ENCODE results near the gene PEAK1. TPM values are rescaled to one million over a fixed set of nuclear protein-coding genes. Genes with fewer than 3 reads are reported as not detected.
"Not testable (repeated sequence)": the region's sequence is repeated elsewhere in the genome, so short reads cannot be mapped to it uniquely, and the experiment has no call there.

The PEAK1 gene
- total RNA-seq, 1 donor from 2014 or later: 59.6 TPM

GRCh38 chr15:77311020-77311419, 108.9 kb downstream of the PEAK1 start:
- no peak for DNase-seq (ENCODE audit: low read depth in 2 of 2)

GRCh38 chr15:77309392-77309791, 110.5 kb downstream of the PEAK1 start:
- DNase-seq (ENCODE audit: low read depth in 2 of 2): no peak

GRCh38 chr15:77305953-77306352, 114.0 kb downstream of the PEAK1 start:
- DNase-seq (ENCODE audit: low read depth in 2 of 2): no peak

GRCh38 chr15:77296773-77297337, 123.0 kb downstream of the PEAK1 start:
- DNase-seq (ENCODE audit: low read depth in 2 of 2): no peak

- no peak for DNase-seq (ENCODE audit: low read depth in 2 of 2)
These were observed 124.5 kb downstream of the PEAK1 start for GRCh38 chr15:77295446-77295845.

GRCh38 chr15:77292969-77293558, 126.8 kb downstream of the PEAK1 start:
- no peak for DNase-seq (ENCODE audit: low read depth in 2 of 2)

GRCh38 chr15:77291107-77291506, 128.8 kb downstream of the PEAK1 start:
- no peak for DNase-seq (ENCODE audit: low read depth in 2 of 2)

GRCh38 chr15:77287385-77287784, 132.5 kb downstream of the PEAK1 start:
- DNase-seq (ENCODE audit: low read depth in 2 of 2): no peak

- DNase-seq (ENCODE audit: low read depth in 2 of 2): no peak
These were observed 134.6 kb downstream of the PEAK1 start for GRCh38 chr15:77285057-77285997.

- peak in 1 of 2 donors; percentile 50 for DNase-seq (ENCODE audit: low read depth in 2 of 2)
These were observed 137.6 kb downstream of the PEAK1 start for GRCh38 chr15:77282333-77282732.

- DNase-seq (ENCODE audit: low read depth in 2 of 2): no peak
These were observed 143.0 kb downstream of the PEAK1 start for GRCh38 chr15:77276943-77277342.

GRCh38 chr15:77276096-77276495, 143.8 kb downstream of the PEAK1 start:
- no peak for DNase-seq (ENCODE audit: low read depth in 2 of 2)

- not testable (repeated sequence) for DNase-seq (ENCODE audit: low read depth in 2 of 2)
These were observed 146.8 kb downstream of the PEAK1 start for GRCh38 chr15:77273136-77273535.

GRCh38 chr15:77266708-77267386, 153.1 kb downstream of the PEAK1 start:
- DNase-seq (ENCODE audit: low read depth in 2 of 2): no peak

- no peak for DNase-seq (ENCODE audit: low read depth in 2 of 2)
These were observed 164.5 kb downstream of the PEAK1 start for GRCh38 chr15:77255385-77255784.

- DNase-seq (ENCODE audit: low read depth in 2 of 2): peak in 1 of 2 donors; percentile 9
These were observed 168.2 kb downstream of the PEAK1 start for GRCh38 chr15:77251662-77252061.

GRCh38 chr15:77247116-77247515, 172.8 kb downstream of the PEAK1 start:
- DNase-seq (ENCODE audit: low read depth in 2 of 2): no peak

GRCh38 chr15:77243716-77244401, 176.0 kb downstream of the PEAK1 start:
- DNase-seq (ENCODE audit: low read depth in 2 of 2): no peak

- peak in 1 of 2 donors; percentile 35 for DNase-seq (ENCODE audit: low read depth in 2 of 2)
These were observed 176.8 kb downstream of the PEAK1 start for GRCh38 chr15:77243135-77243534.

GRCh38 chr15:77239882-77240608, 179.9 kb downstream of the PEAK1 start:
- DNase-seq (ENCODE audit: low read depth in 2 of 2): no peak

- no peak for DNase-seq (ENCODE audit: low read depth in 2 of 2)
These were observed 184.3 kb downstream of the PEAK1 start for GRCh38 chr15:77235566-77235965.
